Muscle of arm (tissue), 12 donors: Measurements from ENCODE around the gene CCDC158. TPM values are rescaled to one million over a fixed set of nuclear protein-coding genes. Genes with fewer than 3 reads are reported as not detected.

Experiments
- DNase-seq: peaks from one replicate; pipeline ENCODE4 v3.0.0-alpha.2; 2013
- polyA plus RNA-seq, 12 donors: library from polyadenylated mRNA; unstranded; fragments of 120-200 nt; gene quantifications; one replicate each; pipeline ENCODE4 v1.2.1, GENCODE V29; 2013; ENCODE audit not compliant: insufficient read length in 12 of 12

The CCDC158 gene
- polyA plus RNA-seq, 12 donors: 0.53 to 2.8 (median 0.79) TPM; not detected in 1

GRCh38 chr4:76280488-76281441, 140.2 kb downstream of the CCDC158 start:
- DNase-seq: no peak

- DNase-seq: no peak
Observed at GRCh38 chr4:76279462-76279861, 141.5 kb downstream of the CCDC158 start.

GRCh38 chr4:76278583-76278982, 142.4 kb downstream of the CCDC158 start:
- no peak for DNase-seq

GRCh38 chr4:76277667-76278066, 143.3 kb downstream of the CCDC158 start:
- DNase-seq: no peak

- no peak for DNase-seq
Observed at GRCh38 chr4:76276813-76277212, 144.1 kb downstream of the CCDC158 start.

GRCh38 chr4:76275486-76276124, 145.3 kb downstream of the CCDC158 start:
- no peak for DNase-seq

- DNase-seq: no peak
Observed at GRCh38 chr4:76272999-76273398, 147.9 kb downstream of the CCDC158 start.

- DNase-seq: no peak
Observed at GRCh38 chr4:76272582-76272981, 148.4 kb downstream of the CCDC158 start.

- DNase-seq: no peak
Observed at GRCh38 chr4:76272073-76272472, 148.9 kb downstream of the CCDC158 start.

- no peak for DNase-seq
Observed at GRCh38 chr4:76271248-76271647, 149.7 kb downstream of the CCDC158 start.

GRCh38 chr4:76270244-76271175, 150.4 kb downstream of the CCDC158 start:
- DNase-seq: no peak

- no peak for DNase-seq
Observed at GRCh38 chr4:76267811-76268210, 153.1 kb downstream of the CCDC158 start.

- DNase-seq: no peak
Observed at GRCh38 chr4:76266627-76267026, 154.3 kb downstream of the CCDC158 start.

- DNase-seq: no peak
Observed at GRCh38 chr4:76265631-76266218, 155.2 kb downstream of the CCDC158 start.

Other genes starting within 250 kb of the CCDC158 start
- gene SCARB2, start 207.3 kb downstream of the CCDC158 start, polyA plus RNA-seq: 100 to 1,000 TPM in 11 of 12 donors, not detected in 1; 129 to 215 (median 159) TPM
- 1 to 10 TPM in 9 of 12 donors, under 1 TPM in 1, not detected in 2; 0.67 to 5.2 (median 1.6) TPM for gene FAM47E, start 169.4 kb downstream of the CCDC158 start, polyA plus RNA-seq
- gene STBD1, start 114.4 kb downstream of the CCDC158 start, polyA plus RNA-seq: 10 to 100 TPM in 10 of 12 donors, 1 to 10 TPM in 1, not detected in 1; 8.8 to 60.2 (median 31.3) TPM
- gene SHROOM3, start 14.1 kb upstream of the CCDC158 start, polyA plus RNA-seq: 10 to 100 TPM in 11 of 12 donors, not detected in 1; 16.1 to 44.9 (median 21.8) TPM